Gastroesophageal sphincter (tissue), 3 donors: Measurements from ENCODE around the gene CDAN1.

Experiments
- CTCF ChIP-seq, 4 experiments: fragments of 200-600 bp in 2 of 4; fragments of 450-650 bp in 2 of 4; sonication (generic) in 1 of 4; IDR thresholded peaks; one replicate each; pipeline ENCODE4 v1.5.1; 2017 to 2019; ENCODE audit warnings: antibody characterized with exemption in 4 of 4, mild to moderate bottlenecking in 2 of 4, moderate library complexity in 2 of 4
- EP300 ChIP-seq: sonication (generic); formaldehyde crosslinking; IDR thresholded peaks from one replicate; pipeline ENCODE4 v1.6.1; 2017; ENCODE audit warnings: antibody characterized with exemption, mild to moderate bottlenecking
- POLR2A ChIP-seq, 2 donors: fragments of 450-650 bp; IDR thresholded peaks; one replicate each; pipeline ENCODE4 v1.6.1; 2017; ENCODE audit warnings: antibody characterized with exemption in 2 of 2, mild to moderate bottlenecking in 2 of 2, moderate library complexity in 1 of 2

- TF ChIP-seq CTCF (IDR thresholded peaks at IDR 0.05) (no peak), POLR2A (IDR thresholded peaks at IDR 0.05) (no peak), EP300 (no peak)
These were observed 23.8 kb upstream of the CDAN1 start for GRCh38 chr15:42760759-42761158.
